T47D (cell line): ENCODE data around the gene RETN.

Source experiments
- DNase-seq, 2 experiments: peaks; one replicate each; pipeline versions ENCODE4 v3.0.0 to v3.0.0-alpha.2; 2011 to 2012; ENCODE audit warnings: low read depth in 1 of 2, low spot score in 1 of 2
- JUND ChIP-seq: IDR thresholded peaks from 2 replicates; pipeline ENCODE4 v1.6.1; 2012; ENCODE audit warnings: low read depth
- in situ Hi-C: cut with HindIII; loops from 2 replicates; pipeline ENCODE4 v1.10.0; 2016; ENCODE audit warnings: low sequenced_read_pairs, low pct_unique_long_range_greater_than_20kb

The RETN gene

DNA sequence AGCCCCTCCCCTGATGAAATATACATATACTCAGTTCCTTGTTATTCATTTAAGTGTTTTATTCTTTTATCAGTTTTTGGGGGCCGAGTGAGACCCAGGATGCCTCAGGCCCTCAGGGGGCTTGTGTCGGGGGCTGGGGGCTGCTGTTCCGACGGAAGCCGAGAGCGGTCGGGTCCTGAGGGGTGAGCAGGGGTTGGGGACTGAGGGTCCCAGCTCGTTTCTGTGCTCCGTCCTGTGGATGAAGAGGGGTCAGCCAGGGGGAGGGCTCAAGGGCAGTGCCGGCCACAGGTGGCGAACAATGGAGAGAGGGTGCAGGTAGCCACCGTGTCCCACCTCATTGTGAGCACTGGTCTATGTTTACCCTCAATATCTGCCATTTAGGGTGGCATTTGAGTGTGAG, 37.3 kb upstream of the RETN start:
- in situ Hi-C loops = no loop called here
- DNase-seq = no peak
- TF ChIP-seq JUND = no peak

DNA sequence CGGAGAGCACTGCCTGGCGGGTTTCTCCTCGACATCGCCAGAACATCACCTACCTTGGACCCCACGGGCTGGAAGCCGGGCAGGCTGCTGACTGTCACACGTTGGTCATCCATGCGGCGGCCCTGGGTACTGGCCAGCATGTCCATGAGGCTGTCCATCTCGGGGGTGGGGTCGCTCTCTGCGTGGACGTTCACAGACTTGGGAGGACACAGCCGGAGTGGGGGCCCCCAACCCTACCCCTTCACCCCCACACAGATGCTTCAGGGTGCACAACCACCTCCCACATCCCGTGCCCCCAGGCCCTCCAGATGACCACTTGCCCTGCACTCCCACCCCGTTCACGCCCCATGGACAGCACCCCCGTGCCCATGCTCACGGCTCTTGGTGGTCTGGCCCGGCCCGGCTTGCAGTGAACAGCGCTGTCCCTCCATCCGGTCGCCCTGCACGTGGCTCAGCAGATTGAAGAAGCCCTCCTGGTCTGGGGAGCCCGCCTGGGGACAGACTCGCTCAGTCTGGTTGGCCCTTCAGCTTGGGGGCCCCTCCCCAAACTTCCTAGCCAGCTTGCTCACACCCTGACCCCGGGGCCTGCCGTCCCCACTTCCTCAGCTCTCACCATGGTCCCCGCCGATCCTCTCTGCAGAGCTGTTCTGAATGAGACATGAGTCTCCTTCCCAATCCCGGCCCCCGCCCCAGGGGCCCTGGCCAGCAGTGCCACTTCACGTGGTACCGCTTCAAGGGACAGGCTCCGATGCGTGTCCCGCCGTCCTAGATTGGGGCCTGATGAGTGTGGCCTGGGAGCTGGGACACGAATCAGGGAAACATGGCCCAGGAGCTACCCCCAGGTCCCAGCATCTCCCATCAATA, 36.3 kb upstream of the RETN start:
- in situ Hi-C loops = no loop called here
- DNase-seq = no peak
- no peak for TF ChIP-seq JUND

DNA sequence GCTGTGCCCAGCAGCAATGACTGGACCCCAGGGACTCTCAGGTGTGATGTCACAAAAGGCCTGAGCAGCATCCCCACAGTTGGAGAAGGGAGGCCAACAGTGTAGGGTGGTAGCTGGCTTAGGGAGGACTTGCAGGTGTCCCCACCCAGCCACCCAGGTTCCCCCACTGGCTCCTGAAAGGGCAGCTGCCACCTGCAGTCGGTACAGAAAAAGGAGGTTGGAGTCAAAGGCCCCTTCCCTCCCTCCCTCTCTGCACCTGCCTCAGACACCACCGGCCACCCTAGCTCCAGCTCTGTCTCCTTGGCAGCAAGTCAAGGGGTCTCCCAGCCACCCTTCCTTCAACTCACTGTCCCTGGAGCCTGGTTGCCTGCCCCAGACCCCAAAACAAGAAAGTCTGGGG, 35.2 kb upstream of the RETN start, which contains the start of gene PCP2:
Gene PCP2 (minus strand): TSS at position 22 of the 400 bp plus-strand sequence. CDS start 262 bp downstream, outside the sequence.
- no peak for DNase-seq
- in situ Hi-C loops = no loop called here
- TF ChIP-seq JUND = no peak

DNA sequence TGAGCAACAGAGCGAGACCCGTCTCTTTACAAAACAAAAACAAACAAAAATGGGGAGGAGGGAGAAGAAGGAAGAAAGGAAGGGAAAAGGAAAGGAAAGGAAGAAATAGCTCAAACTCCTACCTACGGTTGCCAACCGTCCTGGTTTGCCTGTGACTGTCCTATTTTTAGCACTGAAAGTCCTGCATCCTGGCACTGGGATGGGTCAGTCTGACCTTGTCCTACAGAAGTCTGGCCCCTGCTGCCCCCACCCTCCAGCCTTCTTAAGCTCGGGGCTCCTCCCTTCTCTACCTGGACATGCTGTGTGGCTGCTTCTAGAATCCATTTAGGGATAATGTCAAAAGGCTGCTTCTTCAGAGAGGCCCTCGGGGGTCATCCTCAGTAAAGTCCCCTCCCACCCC, 33.2 kb upstream of the RETN start:
- no peak for TF ChIP-seq JUND
- in situ Hi-C loops = no loop called here
- DNase-seq = peak in 1 of 2 experiments; percentile 65

DNA sequence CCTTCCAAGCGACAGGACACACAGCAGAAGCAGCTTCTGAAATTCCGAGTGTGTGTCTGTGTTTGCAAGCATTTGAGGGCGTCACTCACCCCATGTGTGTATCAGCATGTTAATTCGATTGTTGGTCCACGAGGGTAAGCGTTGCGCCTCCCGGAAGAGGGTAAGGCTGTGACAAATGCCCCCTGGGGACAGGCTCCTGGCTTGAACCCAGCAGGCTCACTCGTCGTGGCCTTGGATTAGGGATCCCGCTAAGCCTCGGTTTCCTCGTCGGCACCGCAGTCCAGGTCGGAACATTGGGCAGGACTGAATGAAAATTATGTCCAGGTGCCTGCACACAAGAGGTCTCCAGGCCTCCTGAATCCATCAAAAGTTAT, 32.5 kb upstream of the RETN start:
- DNase-seq = no peak
- TF ChIP-seq JUND = no peak
- in situ Hi-C loops = no loop called here

DNA sequence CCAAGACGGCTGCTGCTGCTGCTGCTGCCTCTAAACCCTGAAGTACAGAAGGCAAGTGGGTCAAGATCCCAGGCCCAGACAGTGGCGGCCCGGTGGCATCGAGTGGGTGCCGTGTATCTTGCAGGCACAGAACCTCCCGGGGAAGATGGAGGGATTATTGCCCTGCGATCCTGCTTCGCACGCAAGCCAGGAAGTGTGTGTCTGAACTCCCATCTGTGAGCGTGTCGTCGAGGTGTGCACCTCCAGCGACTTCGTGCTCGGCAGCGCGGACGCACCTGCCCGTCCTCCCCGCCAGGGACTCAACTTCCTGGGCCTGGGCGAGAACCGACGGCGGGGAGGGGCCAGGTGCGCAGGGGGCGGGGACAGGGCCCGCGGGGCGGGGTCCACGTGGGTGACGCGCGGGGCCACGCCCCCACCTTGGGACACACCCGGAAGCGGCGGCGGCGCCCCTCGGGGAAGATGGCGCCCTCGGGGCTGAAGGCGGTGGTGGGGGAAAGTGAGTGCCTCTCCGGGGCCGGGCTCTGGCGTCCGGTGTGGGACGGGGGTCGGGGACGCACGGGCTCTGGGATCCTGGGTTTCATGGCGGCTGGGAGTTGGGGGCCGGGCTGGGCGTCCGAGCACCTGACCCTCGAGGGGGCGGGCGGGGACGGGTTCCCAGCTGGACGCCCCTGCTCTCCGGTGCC, 32.0 kb upstream of the RETN start, which contains the start of gene STXBP2:
Gene STXBP2 (plus strand): TSS at position 420 of the 683 bp plus-strand sequence. CDS start 40 bp downstream, at position 460.
- DNase-seq = peak; percentile 82 to 89
- in situ Hi-C loops = no loop called here

DNA sequence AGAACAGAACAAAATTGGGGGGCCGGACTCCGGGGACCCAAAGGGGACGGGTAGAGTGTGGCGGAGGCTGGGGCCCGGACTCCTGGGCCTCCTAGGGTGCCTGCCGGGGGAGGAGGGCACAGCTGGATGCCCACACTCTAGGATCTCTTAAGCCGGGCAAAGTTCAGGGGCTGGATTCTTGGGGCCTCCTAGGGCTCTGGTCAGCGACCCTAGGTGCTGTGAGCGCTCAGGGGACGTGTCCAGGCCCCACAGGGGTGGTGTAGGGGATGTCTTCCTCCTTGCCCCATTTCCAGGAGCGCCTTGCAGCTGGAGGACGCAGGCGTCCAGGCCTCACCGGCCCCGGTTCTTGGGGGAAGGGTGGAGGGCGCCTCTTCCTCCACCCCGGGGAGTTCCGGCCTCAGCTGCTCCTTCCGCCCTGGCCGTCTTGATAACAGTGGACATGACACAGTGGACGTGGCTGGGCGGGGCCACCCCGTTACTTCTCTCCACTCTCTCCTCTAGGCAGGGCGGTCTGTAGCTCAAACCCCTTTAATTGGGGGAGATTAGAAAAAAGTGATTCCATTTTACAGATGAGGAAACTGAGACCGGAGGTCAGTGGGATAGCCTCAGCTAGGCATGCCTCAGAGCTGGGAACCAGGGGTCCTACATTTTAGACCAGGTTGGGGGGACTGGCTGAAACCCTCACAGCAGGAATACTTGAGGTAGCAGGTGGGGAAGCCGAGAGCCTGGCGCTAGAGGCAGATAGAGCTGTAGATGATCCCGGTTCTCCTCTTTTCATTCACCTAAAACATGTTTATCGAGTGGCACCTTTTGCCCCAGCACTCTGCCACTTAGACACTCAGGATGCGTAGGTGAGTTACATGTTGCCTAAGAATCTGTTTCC, 31.2 kb upstream of the RETN start:
- in situ Hi-C loops = no loop called here
- TF ChIP-seq JUND = no peak
- no peak for DNase-seq

More for the DNA sequence above, 32.0 kb upstream of the RETN start, which contains the start of gene STXBP2:
- no peak for TF ChIP-seq JUND

- DNase-seq = no peak
- no peak for TF ChIP-seq JUND
- in situ Hi-C loops = no loop called here
Observed at GRCh38 chr19:7638802-7639465, 29.9 kb upstream of the RETN start.

DNA sequence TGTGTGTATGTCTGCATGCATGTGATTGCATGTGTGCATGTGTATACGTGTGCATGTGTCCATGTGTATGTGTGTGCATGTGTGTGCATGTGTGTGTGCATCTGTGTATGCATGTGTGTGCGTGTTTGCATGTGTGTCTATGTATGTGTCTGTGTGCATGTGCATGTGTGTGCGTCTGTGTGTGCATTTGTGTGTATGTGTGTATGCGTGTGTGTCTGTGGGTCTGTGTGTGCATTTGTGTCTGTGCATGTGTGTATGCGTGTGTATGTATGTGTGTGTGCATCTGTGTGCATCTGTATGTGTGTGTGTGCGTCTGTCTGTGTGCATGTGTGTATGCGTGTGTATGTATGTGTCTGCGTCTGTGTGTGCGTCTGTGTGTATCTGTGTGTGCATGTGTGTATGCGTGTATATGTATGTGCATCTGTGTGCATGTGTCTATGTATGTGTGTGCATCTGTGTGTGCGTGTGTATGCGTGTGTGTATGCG, 28.9 kb upstream of the RETN start:
- in situ Hi-C loops = no loop called here
- no peak for DNase-seq
- no peak for TF ChIP-seq JUND

- DNase-seq = no peak
- in situ Hi-C loops = no loop called here
- TF ChIP-seq JUND = no peak
Observed at GRCh38 chr19:7640803-7641202, 28.0 kb upstream of the RETN start.

GRCh38 chr19:7641290-7642276, 27.3 kb upstream of the RETN start:
- in situ Hi-C loops = no loop called here
- DNase-seq = no peak
- no peak for TF ChIP-seq JUND
